Ovary (tissue), 9 donors: ENCODE data around the gene HAND2. TPM values are rescaled to one million over a fixed set of nuclear protein-coding genes. Genes with fewer than 3 reads are reported as not detected.

ENCODE experiments used
- DNase-seq, 5 donors: peaks; one replicate each; pipeline ENCODE4 v3.0.0-alpha.2; 2019 to 2020
- H3K27ac ChIP-seq, 2 donors: fragments of 200-600 bp; one replicate each; pipeline versions ENCODE4 v1.5.1 to v1.8.0; 2019 to 2022
- H3K27me3 ChIP-seq: fragments of 200-600 bp; one replicate; pipeline ENCODE4 v1.8.0; 2022
- H3K36me3 ChIP-seq: fragments of 200-600 bp; sonication (generic); one replicate; pipeline ENCODE4 v1.5.1; 2019
- H3K4me1 ChIP-seq: one replicate; pipeline ENCODE4 v1.8.1; 2013; ENCODE audit warnings: mild to moderate bottlenecking, moderate library complexity; ENCODE audit not compliant: insufficient read depth
- H3K4me3 ChIP-seq: fragments of 200-600 bp; sonication (generic); one replicate; pipeline ENCODE4 v1.5.1; 2017
- H3K9me3 ChIP-seq, 2 donors: fragments of 200-600 bp in 1 of 2; sonication (generic) in 1 of 2; one replicate each; pipeline versions ENCODE4 v1.5.1 to v1.8.1; 2013 to 2019; ENCODE audit warnings: mild to moderate bottlenecking in 1 of 2, moderate library complexity in 1 of 2
- CTCF ChIP-seq, 3 donors: fragments of 450-650 bp in 2 of 3; fragments of 200-600 bp in 1 of 3; IDR thresholded peaks; one replicate each; pipeline versions ENCODE4 v1.5.1 to v1.8.0; 2016 to 2022; ENCODE audit warnings: antibody characterized with exemption in 3 of 3, mild to moderate bottlenecking in 1 of 3
- EP300 ChIP-seq: sonication (generic); formaldehyde crosslinking; IDR thresholded peaks from one replicate; pipeline ENCODE4 v1.6.1; 2017; ENCODE audit warnings: antibody characterized with exemption
- POLR2A ChIP-seq: fragments of 450-650 bp; IDR thresholded peaks from one replicate; pipeline ENCODE4 v1.6.1; 2017; ENCODE audit warnings: antibody characterized with exemption, mild to moderate bottlenecking, moderate library complexity
- WGBS, 3 donors: extraction: QIAGEN DNeasy Blood & Tissue Kit in 1 of 3; methylation state at CpG; one replicate each; pipeline versions ENCODE4 v1.1.5 to v1.1.7; 2013 to 2017; 5-methylcytosine and 5-hydroxymethylcytosine counted together
- intact Hi-C, 4 donors: fragments of 100-400 bp; cut with DNase I; formaldehyde crosslinking; loops; one replicate each; pipeline versions ENCODE4 v1.11.0 to v1.15.1; 2022 to 2023
- polyA plus RNA-seq, 2 donors: library from polyadenylated mRNA; stranded (reverse); fragments of 200-250 nt in 1 of 2; fragments of 350-450 nt in 1 of 2; fragmentation: Illumina TruSeq in 1 of 2; extraction: RNeasy Lipid Tissue Mini Kit (QIAGEN cat#74804) in 1 of 2; gene quantifications; one replicate each; pipeline ENCODE4 v1.2.3, GENCODE V29; 2013 to 2014
- total RNA-seq, 7 donors: library from RNA; depleted of rRNA in 2 of 7; stranded (reverse); fragments of >200 nt in 2 of 7; fragmentation: NEBNext Ultra II Directional in 3 of 7; extraction: Animal tissue kit (Norgen Biotek cat#: 25700) in 3 of 7; gene quantifications; one replicate each; pipeline versions ENCODE4 v1.1.0 to v1.2.4, GENCODE V29; 2016 to 2023
- donor health status: DM: no; HTN: no; CAD: no; lungs with moderate emphysema.
- donor health status: DM: no; HTN: no; CAD: no.
- donor health status: Bipolar disorder and iron deficiency.
- donor health status: DM: yes; HTN: yes; CAD: no.
- donor health status: DM: no; HTN: no; CAD: no.
- donor health status: DM: yes; HTN: yes; CAD: no.

Gene HAND2
- total and polyA plus RNA-seq, 9 donors: 12.9 to 99.9 (median 39.6) TPM

- H3K36me3 ChIP-seq: no peaks in the 10 kb centered on the region
- no peaks in the 10 kb centered on the region for H3K4me1 ChIP-seq
- no peaks in the 10 kb centered on the region for H3K27me3 ChIP-seq
- intact Hi-C loops: no loop called here
- no peak overlapping the region for H3K27ac ChIP-seq
- no peaks in the 10 kb centered on the region for H3K9me3 ChIP-seq
- no peak for TF ChIP-seq CTCF (IDR thresholded peaks at IDR 0.05)
- TF ChIP-seq EP300: no peak
- TF ChIP-seq POLR2A: no peak
- no peak for DNase-seq
- WGBS, 3 donors: 90 to 98% (median 92%) methylated on average over 2 of the region's 2 CpGs
- no peak overlapping the region for H3K4me3 ChIP-seq
Observed at GRCh38 chr4:173565281-173565680, 35.3 kb upstream of the HAND2 start.

GRCh38 chr4:173564461-173564860 lies 34.4 kb upstream of the HAND2 start:
- intact Hi-C loops: no loop called here
- no peaks in the 10 kb centered on the region for H3K9me3 ChIP-seq
- no peak overlapping the region for H3K27ac ChIP-seq

GRCh38 chr4:173560896-173561295 lies 30.9 kb upstream of the HAND2 start:
- intact Hi-C loops: no loop called here
- TF ChIP-seq CTCF (IDR thresholded peaks at IDR 0.05) (no peak), EP300 (no peak), POLR2A (no peak)
- Histone ChIP-seq H3K4me1 (no peaks in the 10 kb centered on the region), H3K27me3 (no peaks in the 10 kb centered on the region), H3K9me3 (no peaks in the 10 kb centered on the region), H3K27ac (no peak overlapping the region), H3K36me3 (no peaks in the 10 kb centered on the region), H3K4me3 (no peak overlapping the region)
- WGBS, 3 donors: 91 to 92% (median 91%) methylated on average over 1 of the region's 1 CpG
- no peak for DNase-seq

More at GRCh38 chr4:173564461-173564860, 34.4 kb upstream of the HAND2 start:
- Histone ChIP-seq H3K4me1 (no peaks in the 10 kb centered on the region), H3K4me3 (no peak overlapping the region), H3K36me3 (no peaks in the 10 kb centered on the region), H3K27me3 (no peaks in the 10 kb centered on the region)
- DNase-seq: no peak
- TF ChIP-seq CTCF (IDR thresholded peaks at IDR 0.05): no peak
- no peak for TF ChIP-seq EP300
- no peak for TF ChIP-seq POLR2A
- 71 to 84% (median 76%) methylated on average over 2 of the region's 2 CpGs for WGBS, 3 donors

GRCh38 chr4:173556398-173557131 lies 26.5 kb upstream of the HAND2 start:
- DNase-seq: no peak
- Histone ChIP-seq H3K4me1 (no peaks in the 10 kb centered on the region), H3K4me3 (no peak overlapping the region), H3K27ac (no peak overlapping the region), H3K27me3 (no peaks in the 10 kb centered on the region), H3K36me3 (no peaks in the 10 kb centered on the region), H3K9me3 (no peaks in the 10 kb centered on the region)
- intact Hi-C loops: no loop called here
- no peak for TF ChIP-seq POLR2A
- no peak for TF ChIP-seq EP300
- no peak for TF ChIP-seq CTCF (IDR thresholded peaks at IDR 0.05)
- WGBS, 3 donors: 87 to 90% (median 89%) methylated on average over 2 of the region's 2 CpGs
